DLD1 (cell line): ENCODE results near the gene ANXA10.
"Not testable (repeated sequence)": the region's sequence is repeated elsewhere in the genome, so short reads cannot be mapped to it uniquely, and the experiment has no call there.

Experiments used
- in situ Hi-C: cut with HindIII; loops from 2 replicates; pipeline ENCODE4 v1.10.0; 2017; ENCODE audit warnings: low sequenced_read_pairs

The ANXA10 gene

GRCh38 chr4:168153596-168154440 is 61.5 kb downstream of the ANXA10 start:
- in situ Hi-C loops = no loop called here

GRCh38 chr4:168154546-168155277 is 62.4 kb downstream of the ANXA10 start:
- in situ Hi-C loops = no loop called here

- in situ Hi-C loops = no loop called here
Measured at GRCh38 chr4:168162604-168163003, 70.3 kb downstream of the ANXA10 start.

GRCh38 chr4:168163106-168163505 is 70.8 kb downstream of the ANXA10 start:
- in situ Hi-C loops = no loop called here

GRCh38 chr4:168164045-168164444 is 71.7 kb downstream of the ANXA10 start:
- in situ Hi-C loops = no loop called here

GRCh38 chr4:168164915-168165548 is 72.7 kb downstream of the ANXA10 start:
- in situ Hi-C loops = no loop called here

GRCh38 chr4:168167714-168168284 is 75.5 kb downstream of the ANXA10 start:
- in situ Hi-C loops = no loop called here

GRCh38 chr4:168174308-168174707 is 82.0 kb downstream of the ANXA10 start:
- in situ Hi-C loops = no loop called here

GRCh38 chr4:168177546-168178149 is 85.3 kb downstream of the ANXA10 start:
- in situ Hi-C loops = no loop called here

GRCh38 chr4:168183717-168184571 is 91.6 kb downstream of the ANXA10 start:
- in situ Hi-C loops = no loop called here

- in situ Hi-C loops = no loop called here
Measured at GRCh38 chr4:168188754-168189153, 96.4 kb downstream of the ANXA10 start.

GRCh38 chr4:168197926-168198325 is 105.6 kb downstream of the ANXA10 start:
- in situ Hi-C loops = no loop called here

- in situ Hi-C loops = no loop called here
Measured at GRCh38 chr4:168199260-168199957, 107.1 kb downstream of the ANXA10 start.

GRCh38 chr4:168200685-168201084 is 108.3 kb downstream of the ANXA10 start:
- in situ Hi-C loops = no loop called here

GRCh38 chr4:168203233-168203911 is 111.0 kb downstream of the ANXA10 start:
- in situ Hi-C loops = no loop called here

GRCh38 chr4:168208957-168209614 is 116.7 kb downstream of the ANXA10 start:
- in situ Hi-C loops = no loop called here

- in situ Hi-C loops = no loop called here
Measured at GRCh38 chr4:168212656-168213055, 120.3 kb downstream of the ANXA10 start.

- in situ Hi-C loops = not testable (repeated sequence)
Measured at GRCh38 chr4:168213511-168213910, 121.2 kb downstream of the ANXA10 start.
